HL-60 (cell line): ENCODE data around the gene RAB5B.

Experiments
- TF ChIP-seq, protein P1 (sequence below): IDR thresholded peaks from one replicate; pipeline ENCODE4 v1.5.1; 2011; ENCODE audit warnings: low read length, control low read depth, inconsistent platforms; ENCODE audit not compliant: insufficient read depth
- TF ChIP-seq, protein P2 (sequence below): IDR thresholded peaks from 2 replicates; pipeline ENCODE4 v1.6.1; 2012; ENCODE audit warnings: low read depth; ENCODE audit not compliant: insufficient replicate concordance

DNA sequence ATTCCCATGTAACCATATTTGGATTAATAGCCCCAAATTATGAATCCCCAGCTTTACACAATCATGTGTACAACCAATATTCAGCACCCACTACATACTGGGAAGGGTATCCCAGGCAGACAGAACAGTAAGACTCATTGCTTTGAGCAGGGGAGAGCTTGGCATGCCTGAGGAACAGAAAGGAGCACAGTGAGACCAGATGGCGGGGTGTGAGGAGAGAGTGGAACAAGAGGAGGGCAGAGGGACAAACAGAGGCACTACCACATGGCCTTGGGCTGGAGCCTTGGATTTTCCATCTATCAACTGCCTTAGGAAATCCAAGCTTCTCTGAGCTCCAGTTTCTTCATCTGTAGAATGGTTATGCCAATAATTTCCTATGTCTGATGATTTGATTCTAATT lies 39.1 kb upstream of the RAB5B start:
- TF ChIP-seq, protein P1, sequence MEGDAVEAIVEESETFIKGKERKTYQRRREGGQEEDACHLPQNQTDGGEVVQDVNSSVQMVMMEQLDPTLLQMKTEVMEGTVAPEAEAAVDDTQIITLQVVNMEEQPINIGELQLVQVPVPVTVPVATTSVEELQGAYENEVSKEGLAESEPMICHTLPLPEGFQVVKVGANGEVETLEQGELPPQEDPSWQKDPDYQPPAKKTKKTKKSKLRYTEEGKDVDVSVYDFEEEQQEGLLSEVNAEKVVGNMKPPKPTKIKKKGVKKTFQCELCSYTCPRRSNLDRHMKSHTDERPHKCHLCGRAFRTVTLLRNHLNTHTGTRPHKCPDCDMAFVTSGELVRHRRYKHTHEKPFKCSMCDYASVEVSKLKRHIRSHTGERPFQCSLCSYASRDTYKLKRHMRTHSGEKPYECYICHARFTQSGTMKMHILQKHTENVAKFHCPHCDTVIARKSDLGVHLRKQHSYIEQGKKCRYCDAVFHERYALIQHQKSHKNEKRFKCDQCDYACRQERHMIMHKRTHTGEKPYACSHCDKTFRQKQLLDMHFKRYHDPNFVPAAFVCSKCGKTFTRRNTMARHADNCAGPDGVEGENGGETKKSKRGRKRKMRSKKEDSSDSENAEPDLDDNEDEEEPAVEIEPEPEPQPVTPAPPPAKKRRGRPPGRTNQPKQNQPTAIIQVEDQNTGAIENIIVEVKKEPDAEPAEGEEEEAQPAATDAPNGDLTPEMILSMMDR: no peak
- TF ChIP-seq, protein P2, sequence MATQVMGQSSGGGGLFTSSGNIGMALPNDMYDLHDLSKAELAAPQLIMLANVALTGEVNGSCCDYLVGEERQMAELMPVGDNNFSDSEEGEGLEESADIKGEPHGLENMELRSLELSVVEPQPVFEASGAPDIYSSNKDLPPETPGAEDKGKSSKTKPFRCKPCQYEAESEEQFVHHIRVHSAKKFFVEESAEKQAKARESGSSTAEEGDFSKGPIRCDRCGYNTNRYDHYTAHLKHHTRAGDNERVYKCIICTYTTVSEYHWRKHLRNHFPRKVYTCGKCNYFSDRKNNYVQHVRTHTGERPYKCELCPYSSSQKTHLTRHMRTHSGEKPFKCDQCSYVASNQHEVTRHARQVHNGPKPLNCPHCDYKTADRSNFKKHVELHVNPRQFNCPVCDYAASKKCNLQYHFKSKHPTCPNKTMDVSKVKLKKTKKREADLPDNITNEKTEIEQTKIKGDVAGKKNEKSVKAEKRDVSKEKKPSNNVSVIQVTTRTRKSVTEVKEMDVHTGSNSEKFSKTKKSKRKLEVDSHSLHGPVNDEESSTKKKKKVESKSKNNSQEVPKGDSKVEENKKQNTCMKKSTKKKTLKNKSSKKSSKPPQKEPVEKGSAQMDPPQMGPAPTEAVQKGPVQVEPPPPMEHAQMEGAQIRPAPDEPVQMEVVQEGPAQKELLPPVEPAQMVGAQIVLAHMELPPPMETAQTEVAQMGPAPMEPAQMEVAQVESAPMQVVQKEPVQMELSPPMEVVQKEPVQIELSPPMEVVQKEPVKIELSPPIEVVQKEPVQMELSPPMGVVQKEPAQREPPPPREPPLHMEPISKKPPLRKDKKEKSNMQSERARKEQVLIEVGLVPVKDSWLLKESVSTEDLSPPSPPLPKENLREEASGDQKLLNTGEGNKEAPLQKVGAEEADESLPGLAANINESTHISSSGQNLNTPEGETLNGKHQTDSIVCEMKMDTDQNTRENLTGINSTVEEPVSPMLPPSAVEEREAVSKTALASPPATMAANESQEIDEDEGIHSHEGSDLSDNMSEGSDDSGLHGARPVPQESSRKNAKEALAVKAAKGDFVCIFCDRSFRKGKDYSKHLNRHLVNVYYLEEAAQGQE: no peak
